ENCODE measurements around the gene ZBTB46. TPM values are rescaled to one million over a fixed set of nuclear protein-coding genes. Genes with fewer than 3 reads are reported as not detected.

The ZBTB46 gene
- total RNA-seq, 2 donors from 2014 or later: 7.9 to 12.2 TPM

DNA sequence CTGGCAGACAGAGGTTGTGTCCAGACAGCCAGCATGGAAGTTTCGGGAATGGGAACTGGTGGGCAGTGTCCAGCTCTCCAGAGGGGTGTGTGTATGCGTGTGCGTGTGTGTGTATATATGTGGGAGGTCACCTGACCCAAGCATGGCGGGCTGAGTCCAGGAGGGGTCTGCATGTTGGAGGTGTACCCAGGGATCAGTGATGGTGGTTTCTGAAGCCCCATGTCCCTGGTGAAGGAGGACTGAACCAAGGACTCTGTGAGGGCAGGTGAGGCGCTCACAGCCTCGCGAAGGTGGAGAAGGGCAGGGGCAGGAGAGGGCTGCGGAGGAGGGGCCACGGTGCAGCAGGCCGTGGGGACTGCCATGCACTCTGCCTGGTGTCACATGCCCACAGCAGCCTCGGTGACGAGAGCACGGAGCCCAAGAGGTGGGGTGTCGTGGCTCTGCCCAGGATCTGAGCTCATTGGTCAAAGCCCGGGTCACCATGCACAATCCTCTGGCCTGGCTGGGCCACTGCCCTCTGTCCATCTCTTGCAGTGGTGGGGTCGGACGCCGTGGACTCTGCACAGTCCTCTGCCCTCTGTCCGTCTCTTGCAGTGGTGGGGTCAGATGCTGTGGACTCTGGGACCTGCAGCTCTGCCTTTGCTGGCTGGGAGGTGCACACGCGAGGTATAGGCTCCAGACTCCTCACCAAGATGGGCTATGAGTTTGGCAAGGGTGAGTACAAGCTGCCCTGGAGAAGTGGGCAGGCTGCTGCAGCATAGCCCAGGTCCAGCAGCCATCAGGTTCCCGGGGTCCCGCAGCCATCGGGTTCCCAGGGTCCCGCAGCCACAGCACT lies 96.7 kb downstream of the ZBTB46 start:
- intact Hi-C loops (cut with DNase I): no loop called here
- Histone ChIP-seq H3K9me3 (no peaks in the 10 kb centered on the region), H3K4me1 (replicated peaks) (peaks cover 12% of the 10 kb centered on the region), H3K36me3 (peaks cover 4% of the 10 kb centered on the region in 2 donors), H3K27ac (no peak overlapping the region), H3K27me3 (replicated peaks; ENCODE audit: insufficient read depth) (no peaks in the 10 kb centered on the region), H3K4me3 (no peak overlapping the region)
- WGBS: 95% methylated on average over 18 of the region's 25 CpGs
- TF ChIP-seq POLR2AphosphoS5 (IDR thresholded peaks at IDR 0.05) (no peak), POLR2A (IDR thresholded peaks at IDR 0.05) (no peak)
- TF ChIP-seq, protein P1, sequence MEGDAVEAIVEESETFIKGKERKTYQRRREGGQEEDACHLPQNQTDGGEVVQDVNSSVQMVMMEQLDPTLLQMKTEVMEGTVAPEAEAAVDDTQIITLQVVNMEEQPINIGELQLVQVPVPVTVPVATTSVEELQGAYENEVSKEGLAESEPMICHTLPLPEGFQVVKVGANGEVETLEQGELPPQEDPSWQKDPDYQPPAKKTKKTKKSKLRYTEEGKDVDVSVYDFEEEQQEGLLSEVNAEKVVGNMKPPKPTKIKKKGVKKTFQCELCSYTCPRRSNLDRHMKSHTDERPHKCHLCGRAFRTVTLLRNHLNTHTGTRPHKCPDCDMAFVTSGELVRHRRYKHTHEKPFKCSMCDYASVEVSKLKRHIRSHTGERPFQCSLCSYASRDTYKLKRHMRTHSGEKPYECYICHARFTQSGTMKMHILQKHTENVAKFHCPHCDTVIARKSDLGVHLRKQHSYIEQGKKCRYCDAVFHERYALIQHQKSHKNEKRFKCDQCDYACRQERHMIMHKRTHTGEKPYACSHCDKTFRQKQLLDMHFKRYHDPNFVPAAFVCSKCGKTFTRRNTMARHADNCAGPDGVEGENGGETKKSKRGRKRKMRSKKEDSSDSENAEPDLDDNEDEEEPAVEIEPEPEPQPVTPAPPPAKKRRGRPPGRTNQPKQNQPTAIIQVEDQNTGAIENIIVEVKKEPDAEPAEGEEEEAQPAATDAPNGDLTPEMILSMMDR (IDR thresholded peaks at IDR 0.05): no peak
- no peak for DNase-seq (ENCODE audit: low spot score)

- H3K27me3 ChIP-seq (replicated peaks; ENCODE audit: insufficient read depth): no peaks in the 10 kb centered on the region
- TF ChIP-seq POLR2AphosphoS5 (IDR thresholded peaks at IDR 0.05): no peak
- TF ChIP-seq POLR2A (IDR thresholded peaks at IDR 0.05): no peak
- TF ChIP-seq, protein P1 (IDR thresholded peaks at IDR 0.05): no peak
- no peak for DNase-seq (ENCODE audit: low spot score)
- no peaks in the 10 kb centered on the region for H3K9me3 ChIP-seq
- peaks cover 6% of the 10 kb centered on the region for H3K4me1 ChIP-seq (replicated peaks)
- peaks cover 4% of the 10 kb centered on the region in 2 donors for H3K36me3 ChIP-seq
- 91% methylated on average over 18 of the region's 18 CpGs for WGBS
- H3K27ac ChIP-seq: no peak overlapping the region
- intact Hi-C loops (cut with DNase I): no loop called here
- H3K4me3 ChIP-seq: no peak overlapping the region
These were observed 97.4 kb downstream of the ZBTB46 start for GRCh38 chr20:63733579-63734081.

DNA sequence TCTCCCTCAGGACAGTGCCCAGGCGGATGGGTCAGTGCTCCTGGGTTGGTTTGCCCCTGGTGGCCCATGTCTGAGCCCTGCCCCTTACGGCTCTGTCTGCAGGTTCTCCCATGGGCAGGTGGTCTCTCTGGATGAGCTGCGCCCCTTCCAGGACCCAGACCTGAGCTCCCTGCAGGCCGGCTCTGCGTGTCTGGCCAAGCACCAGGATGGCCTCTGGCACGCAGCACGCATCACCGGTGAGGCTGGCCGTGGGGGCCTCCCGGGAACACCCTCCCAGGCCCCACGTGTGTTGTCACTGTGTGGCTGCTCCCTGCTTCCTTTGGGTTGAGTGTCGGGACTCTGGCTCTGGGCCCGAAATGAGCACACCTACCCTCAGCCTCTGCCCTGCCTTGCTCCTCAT lies 97.9 kb downstream of the ZBTB46 start:
- 93% methylated on average over 13 of the region's 13 CpGs for WGBS
- intact Hi-C loops (cut with DNase I): no loop called here

GRCh38 chr20:63732118-63733095 lies 98.7 kb downstream of the ZBTB46 start:
- 83% methylated on average over 38 of the region's 38 CpGs for WGBS
- Histone ChIP-seq H3K27ac (no peak overlapping the region), H3K36me3 (peaks cover 4% of the 10 kb centered on the region in 2 donors), H3K4me3 (no peak overlapping the region), H3K9me3 (no peaks in the 10 kb centered on the region), H3K27me3 (replicated peaks; ENCODE audit: insufficient read depth) (no peaks in the 10 kb centered on the region), H3K4me1 (replicated peaks) (no peaks in the 10 kb centered on the region)
- intact Hi-C loops (cut with DNase I): no loop called here
- no peak for TF ChIP-seq POLR2AphosphoS5 (IDR thresholded peaks at IDR 0.05)
- TF ChIP-seq, protein P1 (IDR thresholded peaks at IDR 0.05): no peak
- DNase-seq (ENCODE audit: low spot score): no peak

More for the DNA sequence above, 97.9 kb downstream of the ZBTB46 start:
- no peaks in the 10 kb centered on the region for H3K9me3 ChIP-seq
- H3K27ac ChIP-seq: no peak overlapping the region
- peaks cover under 1% of the 10 kb centered on the region for H3K4me1 ChIP-seq (replicated peaks)
- no peak for DNase-seq (ENCODE audit: low spot score)
- H3K4me3 ChIP-seq: no peak overlapping the region
- H3K27me3 ChIP-seq (replicated peaks; ENCODE audit: insufficient read depth): no peaks in the 10 kb centered on the region
- TF ChIP-seq POLR2A (IDR thresholded peaks at IDR 0.05) (no peak), POLR2AphosphoS5 (IDR thresholded peaks at IDR 0.05) (no peak)
- TF ChIP-seq, protein P1 (IDR thresholded peaks at IDR 0.05): no peak
- H3K36me3 ChIP-seq: peaks cover 4% of the 10 kb centered on the region in 2 donors

Measured in prostate gland (tissue), 2 donors.